NT2/D1 (cell line): Measurements from ENCODE around the gene LIPA.
"Not testable (repeated sequence)": the region's sequence is repeated elsewhere in the genome, so short reads cannot be mapped to it uniquely, and the experiment has no call there.

ENCODE experiments used
- DNase-seq: peaks from one replicate; pipeline ENCODE4 v3.0.0-alpha.2; 2011; ENCODE audit warnings: low read depth, low spot score
- H3K27me3 ChIP-seq: 2 replicates; pipeline ENCODE4 v1.6.0; 2011; ENCODE audit warnings: mild to moderate bottlenecking; ENCODE audit not compliant: insufficient read length, insufficient read depth
- H3K36me3 ChIP-seq: 2 replicates; pipeline ENCODE4 v1.6.1; 2011; ENCODE audit warnings: mild to moderate bottlenecking, low read length, mixed read lengths; ENCODE audit not compliant: insufficient read depth, insufficient read length
- H3K4me1 ChIP-seq: 2 replicates; pipeline ENCODE4 v1.5.1; 2011; ENCODE audit not compliant: insufficient read depth, insufficient read length
- H3K4me3 ChIP-seq: 2 replicates; pipeline ENCODE4 v1.5.1; 2011; ENCODE audit warnings: low read depth; ENCODE audit not compliant: insufficient read length
- H3K9ac ChIP-seq: 2 replicates; pipeline ENCODE4 v1.6.0; 2011; ENCODE audit warnings: low read depth; ENCODE audit not compliant: insufficient read length
- H3K9me3 ChIP-seq: 2 replicates; pipeline ENCODE4 v1.5.1; 2011; ENCODE audit warnings: mild to moderate bottlenecking, low read length; ENCODE audit not compliant: insufficient read depth
- SUZ12 ChIP-seq: IDR thresholded peaks from 2 replicates; pipeline ENCODE4 v1.6.1; 2011; ENCODE audit not compliant: insufficient read length, insufficient read depth; ENCODE audit errors: extremely low read depth
- YY1 ChIP-seq: IDR thresholded peaks from 2 replicates; pipeline ENCODE4 v1.6.1; 2011; ENCODE audit not compliant: insufficient read length, insufficient read depth
- ZNF274 ChIP-seq: IDR thresholded peaks from 2 replicates; pipeline ENCODE4 v1.6.1; 2011; ENCODE audit warnings: mild to moderate bottlenecking, low read depth, low read length

LIPA gene

GRCh38 chr10:89248990-89249389 is 2.6 kb downstream of the LIPA start:
- H3K36me3 ChIP-seq, result no peaks in the 10 kb centered on the region
- no peak overlapping the region for H3K4me3 ChIP-seq
- H3K9me3 ChIP-seq, result peaks cover 8% of the 10 kb centered on the region; the same call in 1 of the 2 replicates
- TF ChIP-seq SUZ12 (no peak), YY1 (no peak), ZNF274 (no peak)
- H3K4me1 ChIP-seq, result no peaks in the 10 kb centered on the region
- no peak for DNase-seq
- H3K27me3 ChIP-seq, result peaks cover 7% of the 10 kb centered on the region
- H3K9ac ChIP-seq, result no peak overlapping the region

GRCh38 chr10:89247623-89248022 is 4.0 kb downstream of the LIPA start:
- H3K9ac ChIP-seq, H3K4me1 ChIP-seq, DNase-seq, H3K36me3 ChIP-seq, H3K9me3 ChIP-seq, H3K27me3 ChIP-seq, H3K4me3 ChIP-seq: not testable (repeated sequence)

- no peak for TF ChIP-seq ZNF274
- no peak for TF ChIP-seq SUZ12
- no peak for TF ChIP-seq YY1
- H3K36me3 ChIP-seq, result no peaks in the 10 kb centered on the region
- no peaks in the 10 kb centered on the region for H3K4me1 ChIP-seq
- peaks cover 4% of the 10 kb centered on the region for H3K27me3 ChIP-seq
- H3K9me3 ChIP-seq, result no peaks in the 10 kb centered on the region
- no peak overlapping the region for H3K4me3 ChIP-seq
- DNase-seq, result no peak
- no peak overlapping the region for H3K9ac ChIP-seq
Measured at GRCh38 chr10:89245802-89246201, 5.8 kb downstream of the LIPA start.

GRCh38 chr10:89242840-89243568 is 8.6 kb downstream of the LIPA start:
- Histone ChIP-seq H3K4me3 (no peak overlapping the region), H3K27me3 (no peaks in the 10 kb centered on the region)

GRCh38 chr10:89242345-89242684 is 9.3 kb downstream of the LIPA start:
- Histone ChIP-seq H3K27me3 (no peaks in the 10 kb centered on the region), H3K9ac (no peak overlapping the region), H3K36me3 (no peaks in the 10 kb centered on the region), H3K4me3 (no peak overlapping the region), H3K4me1 (no peaks in the 10 kb centered on the region), H3K9me3 (no peaks in the 10 kb centered on the region)
- TF ChIP-seq ZNF274 (no peak), YY1 (no peak), SUZ12 (no peak)
- DNase-seq, result no peak

More at GRCh38 chr10:89242840-89243568, 8.6 kb downstream of the LIPA start:
- no peak for DNase-seq
- no peak for TF ChIP-seq YY1
- TF ChIP-seq SUZ12, result no peak
- no peak for TF ChIP-seq ZNF274
- H3K4me1 ChIP-seq, result no peaks in the 10 kb centered on the region
- no peaks in the 10 kb centered on the region for H3K9me3 ChIP-seq
- no peak overlapping the region for H3K9ac ChIP-seq
- no peaks in the 10 kb centered on the region for H3K36me3 ChIP-seq

- Histone ChIP-seq H3K27me3 (no peaks in the 10 kb centered on the region), H3K9ac (no peak overlapping the region), H3K4me1 (no peaks in the 10 kb centered on the region), H3K9me3 (no peaks in the 10 kb centered on the region), H3K4me3 (no peak overlapping the region), H3K36me3 (no peaks in the 10 kb centered on the region)
- no peak for DNase-seq
- no peak for TF ChIP-seq ZNF274
Measured at GRCh38 chr10:89241486-89242344, 9.9 kb downstream of the LIPA start.

- H3K27me3 ChIP-seq, result no peaks in the 10 kb centered on the region
- no peaks in the 10 kb centered on the region for H3K4me1 ChIP-seq
- H3K9ac ChIP-seq, result no peak overlapping the region
- no peak for DNase-seq
- H3K36me3 ChIP-seq, result no peaks in the 10 kb centered on the region
- H3K9me3 ChIP-seq, result no peaks in the 10 kb centered on the region
- no peak for TF ChIP-seq YY1
- no peak for TF ChIP-seq SUZ12
- no peak for TF ChIP-seq ZNF274
- H3K4me3 ChIP-seq, result no peak overlapping the region
Measured at GRCh38 chr10:89241026-89241425, 10.5 kb downstream of the LIPA start.
